ENCODE measurements around the gene ARHGEF25.
"Not testable (repeated sequence)": the region's sequence is repeated elsewhere in the genome, so short reads cannot be mapped to it uniquely, and the experiment has no call there.

ARHGEF25 gene

GRCh38 chr12:57622293-57623245, 11.3 kb downstream of the ARHGEF25 start:
- DNase-seq, result no peak

GRCh38 chr12:57623385-57623784, 12.2 kb downstream of the ARHGEF25 start:
- DNase-seq, result no peak

- DNase-seq, result no peak
These were observed 12.7 kb downstream of the ARHGEF25 start for GRCh38 chr12:57623811-57624390.

GRCh38 chr12:57624441-57625220, 13.4 kb downstream of the ARHGEF25 start:
- DNase-seq, result no peak

DNA sequence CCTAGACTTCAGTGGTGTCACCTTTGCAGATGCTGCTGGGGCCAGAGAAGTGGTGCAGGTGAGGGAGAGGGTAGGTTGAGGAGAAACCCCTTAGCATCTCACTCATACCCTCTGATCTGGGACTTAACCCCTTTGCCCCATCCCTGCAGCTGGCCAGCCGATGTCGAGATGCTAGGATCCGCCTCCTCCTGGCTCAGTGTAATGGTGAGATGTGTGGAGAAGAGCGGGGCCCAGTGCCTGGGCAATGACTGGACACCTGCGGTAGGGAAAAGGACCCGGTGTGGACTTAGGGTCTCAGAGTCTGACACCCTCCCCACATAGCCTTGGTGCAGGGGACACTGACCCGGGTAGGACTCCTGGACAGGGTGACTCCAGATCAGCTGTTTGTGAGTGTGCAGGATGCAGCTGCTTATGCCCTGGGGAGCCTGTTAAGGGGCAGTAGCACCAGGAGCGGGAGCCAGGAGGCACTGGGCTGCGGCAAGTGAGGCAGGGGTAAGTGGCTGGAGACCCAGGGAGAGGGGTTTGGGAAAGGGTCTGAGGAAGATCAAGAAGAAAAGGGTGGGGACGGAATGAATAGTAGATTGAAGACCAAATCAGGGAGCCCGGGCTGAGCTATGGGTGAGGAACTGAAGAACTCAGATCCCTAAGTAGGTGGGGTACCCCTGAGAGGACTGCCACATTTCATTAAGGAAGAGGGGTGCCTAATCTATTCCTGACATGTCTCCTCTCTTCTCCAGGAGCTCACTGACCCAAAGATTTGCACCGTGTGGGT, 14.2 kb downstream of the ARHGEF25 start:
- no peak for DNase-seq

- DNase-seq, result no peak
These were observed 15.1 kb downstream of the ARHGEF25 start for GRCh38 chr12:57626111-57626920.

DNA sequence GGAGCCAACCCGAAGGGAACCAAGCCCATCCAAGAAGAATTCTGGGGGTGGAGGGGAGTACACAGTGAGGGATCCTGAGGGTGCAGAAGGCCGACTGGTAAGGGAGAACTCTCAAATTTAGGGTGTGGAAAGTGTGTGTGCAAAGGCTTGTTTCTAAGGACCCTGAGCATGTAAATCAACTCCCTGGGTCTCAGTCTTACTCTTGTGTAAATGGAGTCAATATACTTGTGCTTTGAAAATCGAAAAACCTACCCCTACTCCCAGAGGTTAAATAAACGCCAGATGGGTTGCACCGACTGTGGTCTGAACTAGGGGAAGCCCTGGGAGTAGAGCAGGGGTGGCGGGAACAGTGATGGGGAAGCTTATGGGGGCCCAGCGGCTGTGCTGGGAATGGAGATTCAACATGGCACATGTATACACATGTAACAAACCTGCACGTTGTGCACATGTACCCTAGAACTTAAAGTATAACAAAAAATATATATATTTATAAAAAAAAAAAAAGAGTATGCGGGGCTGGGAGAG, 15.7 kb downstream of the ARHGEF25 start:
- DNase-seq, result no peak

GRCh38 chr12:57627501-57628279, 16.5 kb downstream of the ARHGEF25 start:
- DNase-seq, result no peak

GRCh38 chr12:57628280-57629191, 17.3 kb downstream of the ARHGEF25 start:
- DNase-seq, result no peak

DNA sequence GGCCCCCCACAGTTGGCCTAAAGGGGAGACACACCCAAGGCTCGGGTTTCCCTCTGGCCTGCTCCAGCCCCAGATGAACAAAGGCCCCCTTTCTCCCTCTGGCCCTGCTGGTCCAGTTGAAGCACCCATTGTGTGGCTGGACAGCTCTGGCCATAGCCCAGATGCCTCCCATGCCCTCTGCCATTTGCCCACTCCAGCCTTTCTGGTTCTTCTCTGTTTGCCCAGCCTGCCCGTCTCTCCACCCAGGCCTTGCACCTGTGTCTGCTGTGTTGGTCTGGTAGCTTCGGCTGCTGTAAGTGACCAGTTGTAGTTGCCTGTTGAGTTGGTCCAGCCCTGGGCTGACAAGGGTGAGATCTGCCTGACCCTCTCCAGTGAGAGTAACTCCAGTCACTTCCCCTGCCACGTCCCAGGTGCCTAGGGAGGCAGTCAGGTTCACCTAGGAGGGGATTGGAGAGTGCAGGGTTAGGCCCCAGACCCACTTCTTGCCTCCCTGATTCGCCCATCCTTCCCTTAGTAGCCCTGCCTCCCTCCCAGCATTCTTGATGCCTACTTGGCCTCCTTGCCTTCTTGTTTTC, 18.7 kb downstream of the ARHGEF25 start:
- no peak for DNase-seq

GRCh38 chr12:57630891-57631433, 19.7 kb downstream of the ARHGEF25 start:
- DNase-seq, result no peak

DNA sequence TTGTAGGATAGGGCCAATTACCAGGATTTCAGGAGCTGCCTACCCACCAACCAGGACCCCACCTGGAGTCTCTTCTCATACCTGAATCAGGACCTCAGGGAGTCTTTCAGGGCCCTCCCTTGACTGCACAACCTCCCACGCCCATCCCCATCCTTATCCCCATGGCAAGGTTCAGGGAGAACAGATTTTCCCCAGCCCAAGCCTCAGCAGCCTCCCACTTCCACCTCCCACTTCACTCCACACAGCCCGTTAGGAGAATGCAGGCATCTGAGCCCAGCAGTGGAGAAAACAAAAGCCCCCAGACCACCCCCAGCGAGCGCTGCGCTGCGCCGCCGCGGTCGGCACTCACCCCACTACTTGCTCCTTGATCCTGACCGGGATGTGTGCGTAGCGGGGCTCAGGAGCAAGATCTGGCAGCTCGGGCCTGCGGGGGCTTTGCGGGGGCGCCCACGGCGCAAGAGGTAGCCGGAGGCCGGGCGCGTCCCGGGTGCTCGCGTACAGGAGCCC, 20.4 kb downstream of the ARHGEF25 start:
- no peak for DNase-seq

GRCh38 chr12:57632073-57632957, 21.1 kb downstream of the ARHGEF25 start:
- peak; percentile 6 for DNase-seq

- peak; percentile 50 for DNase-seq
These were observed 22.0 kb downstream of the ARHGEF25 start, which contains the start of gene B4GALNT1 for GRCh38 chr12:57632958-57633840. B4GALNT1 (minus strand) TSS chr12:57633201; CDS start chr12:57632132, 1,069 bp downstream.

DNA sequence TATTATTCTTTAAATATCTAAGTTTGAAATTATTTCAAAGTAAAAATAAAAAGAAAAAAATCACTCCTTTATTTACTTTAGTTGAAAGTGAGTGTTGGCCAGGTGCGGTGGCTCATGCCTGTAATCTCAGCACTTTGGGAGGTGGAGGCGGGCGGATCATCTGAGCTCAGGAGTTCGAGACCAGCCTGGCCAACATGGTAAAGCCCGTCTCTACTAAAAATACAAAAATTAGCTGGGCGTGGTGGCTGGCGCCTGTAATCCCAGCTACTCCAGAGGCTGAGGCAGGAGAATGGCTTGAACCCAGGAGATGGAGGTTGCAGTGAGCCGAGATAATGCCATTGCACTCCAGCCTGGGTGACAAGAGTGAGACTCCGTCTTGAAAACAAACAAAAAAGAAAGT, 25.5 kb downstream of the ARHGEF25 start:
- DNase-seq, result not testable (repeated sequence)

DNA sequence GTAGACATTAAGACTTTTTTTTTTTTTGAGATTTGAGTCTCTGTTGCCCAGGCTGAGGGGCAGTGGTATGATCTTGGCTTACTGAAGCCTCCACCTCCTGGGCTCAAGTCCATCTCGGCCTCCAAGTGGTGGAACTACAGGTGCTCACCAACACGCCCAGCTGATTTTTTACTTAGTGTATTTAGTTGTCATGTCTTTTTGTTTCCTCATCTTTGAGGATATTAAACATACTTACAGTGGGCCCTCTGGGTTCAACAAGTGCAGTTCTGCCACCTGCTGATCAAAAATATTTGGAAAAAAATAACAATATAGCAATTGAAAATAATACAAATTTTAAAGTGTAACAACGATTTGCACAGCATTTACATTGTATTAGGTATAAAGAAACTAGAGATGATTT, 26.1 kb downstream of the ARHGEF25 start:
- no peak for DNase-seq
